Left ventricle myocardium inferior (tissue), 1 donor: ENCODE results near the gene ARHGAP32. TPM values are rescaled to one million over a fixed set of nuclear protein-coding genes. Genes with fewer than 3 reads are reported as not detected.

Source experiments
- DNase-seq: peaks from one replicate; pipeline ENCODE4 v3.0.0-alpha.2; 2020
- H3K27ac ChIP-seq: fragments of 200-600 bp; replicated peaks from 2 replicates; pipeline ENCODE4 v1.8.0; 2021
- H3K27me3 ChIP-seq: fragments of 200-600 bp; 2 replicates; pipeline ENCODE4 v1.8.0; 2021; ENCODE audit warnings: low read depth
- H3K36me3 ChIP-seq: fragments of 200-600 bp; 2 replicates; pipeline ENCODE4 v1.8.0; 2021
- H3K4me1 ChIP-seq: fragments of 200-600 bp; 2 replicates; pipeline ENCODE4 v1.8.0; 2021
- H3K4me3 ChIP-seq: fragments of 200-600 bp; 2 replicates; pipeline ENCODE4 v1.8.0; 2021; ENCODE audit warnings: mild to moderate bottlenecking, moderate library complexity
- H3K9me3 ChIP-seq: fragments of 200-600 bp; replicated peaks from 2 replicates; pipeline ENCODE4 v1.8.0; 2021
- CTCF ChIP-seq: fragments of 200-600 bp; IDR thresholded peaks from 2 replicates; pipeline ENCODE4 v1.8.0; 2021; ENCODE audit warnings: antibody characterized with exemption, mild to moderate bottlenecking, borderline replicate concordance
- intact Hi-C: fragments of 100-400 bp; cut with micrococcal nuclease; formaldehyde crosslinking; loops from one replicate; pipeline ENCODE4 v1.11.0; 2022
- total RNA-seq: library from RNA; stranded (reverse); fragmentation: NEBNext Ultra II Directional; extraction: Animal tissue kit (Norgen Biotek cat#: 25700); gene quantifications from one replicate; pipeline ENCODE4 v1.2.1, GENCODE V29; 2021
- donor health status: DM: no; HTN: yes; CAD: no; lungs with severe emphysema.

ARHGAP32 gene
- total RNA-seq, 1 donor from 2014 or later = 5.3 TPM

GRCh38 chr11:129115652-129116586 is 76.2 kb downstream of the ARHGAP32 start:
- no peaks in the 10 kb centered on the region for H3K27me3 ChIP-seq
- H3K36me3 ChIP-seq = no peaks in the 10 kb centered on the region
- H3K27ac ChIP-seq = no peak overlapping the region
- H3K4me3 ChIP-seq = no peak overlapping the region
- H3K9me3 ChIP-seq = no peaks in the 10 kb centered on the region
- H3K4me1 ChIP-seq = no peaks in the 10 kb centered on the region
- no peak for DNase-seq
- intact Hi-C loops = loop anchor here (2.0 kb wide), 1 partner anchor 217 kb away; no protein-coding TSS in a partner anchor
- no peak for TF ChIP-seq CTCF

- Histone ChIP-seq H3K4me1 (no peaks in the 10 kb centered on the region), H3K4me3 (no peak overlapping the region), H3K9me3 (peaks cover 39% of the 10 kb centered on the region), H3K36me3 (no peaks in the 10 kb centered on the region), H3K27me3 (no peaks in the 10 kb centered on the region), H3K27ac (no peak overlapping the region)
- DNase-seq = no peak
- no peak for TF ChIP-seq CTCF
- intact Hi-C loops = no loop called here
These were observed 82.4 kb downstream of the ARHGAP32 start for GRCh38 chr11:129109701-129110100.

GRCh38 chr11:129106788-129107187 is 85.3 kb downstream of the ARHGAP32 start:
- no peaks in the 10 kb centered on the region for H3K27me3 ChIP-seq
- DNase-seq = no peak
- H3K4me1 ChIP-seq = no peaks in the 10 kb centered on the region
- no peaks in the 10 kb centered on the region for H3K36me3 ChIP-seq
- no peak overlapping the region for H3K4me3 ChIP-seq
- H3K9me3 ChIP-seq = peaks cover 53% of the 10 kb centered on the region
- no peak for TF ChIP-seq CTCF
- intact Hi-C loops = no loop called here
- no peak overlapping the region for H3K27ac ChIP-seq

- DNase-seq = no peak
- no peaks in the 10 kb centered on the region for H3K4me1 ChIP-seq
- intact Hi-C loops = no loop called here
- no peak for TF ChIP-seq CTCF
- peaks cover 57% of the 10 kb centered on the region for H3K9me3 ChIP-seq
- H3K4me3 ChIP-seq = no peak overlapping the region
- no peaks in the 10 kb centered on the region for H3K36me3 ChIP-seq
- H3K27ac ChIP-seq = no peak overlapping the region
- no peaks in the 10 kb centered on the region for H3K27me3 ChIP-seq
These were observed 89.4 kb downstream of the ARHGAP32 start for GRCh38 chr11:129102756-129103155.

GRCh38 chr11:129102225-129102624 is 89.9 kb downstream of the ARHGAP32 start:
- no peak for TF ChIP-seq CTCF
- Histone ChIP-seq H3K4me1 (no peaks in the 10 kb centered on the region), H3K9me3 (peaks cover 57% of the 10 kb centered on the region), H3K27me3 (no peaks in the 10 kb centered on the region), H3K27ac (no peak overlapping the region), H3K36me3 (no peaks in the 10 kb centered on the region), H3K4me3 (no peak overlapping the region)
- intact Hi-C loops = no loop called here
- DNase-seq = no peak
